ENCODE measurements around the gene FMNL3. TPM values are rescaled to one million over a fixed set of nuclear protein-coding genes. Genes with fewer than 3 reads are reported as not detected.
"Not testable (repeated sequence)": the region's sequence is repeated elsewhere in the genome, so short reads cannot be mapped to it uniquely, and the experiment has no call there.

The FMNL3 gene, protein sequence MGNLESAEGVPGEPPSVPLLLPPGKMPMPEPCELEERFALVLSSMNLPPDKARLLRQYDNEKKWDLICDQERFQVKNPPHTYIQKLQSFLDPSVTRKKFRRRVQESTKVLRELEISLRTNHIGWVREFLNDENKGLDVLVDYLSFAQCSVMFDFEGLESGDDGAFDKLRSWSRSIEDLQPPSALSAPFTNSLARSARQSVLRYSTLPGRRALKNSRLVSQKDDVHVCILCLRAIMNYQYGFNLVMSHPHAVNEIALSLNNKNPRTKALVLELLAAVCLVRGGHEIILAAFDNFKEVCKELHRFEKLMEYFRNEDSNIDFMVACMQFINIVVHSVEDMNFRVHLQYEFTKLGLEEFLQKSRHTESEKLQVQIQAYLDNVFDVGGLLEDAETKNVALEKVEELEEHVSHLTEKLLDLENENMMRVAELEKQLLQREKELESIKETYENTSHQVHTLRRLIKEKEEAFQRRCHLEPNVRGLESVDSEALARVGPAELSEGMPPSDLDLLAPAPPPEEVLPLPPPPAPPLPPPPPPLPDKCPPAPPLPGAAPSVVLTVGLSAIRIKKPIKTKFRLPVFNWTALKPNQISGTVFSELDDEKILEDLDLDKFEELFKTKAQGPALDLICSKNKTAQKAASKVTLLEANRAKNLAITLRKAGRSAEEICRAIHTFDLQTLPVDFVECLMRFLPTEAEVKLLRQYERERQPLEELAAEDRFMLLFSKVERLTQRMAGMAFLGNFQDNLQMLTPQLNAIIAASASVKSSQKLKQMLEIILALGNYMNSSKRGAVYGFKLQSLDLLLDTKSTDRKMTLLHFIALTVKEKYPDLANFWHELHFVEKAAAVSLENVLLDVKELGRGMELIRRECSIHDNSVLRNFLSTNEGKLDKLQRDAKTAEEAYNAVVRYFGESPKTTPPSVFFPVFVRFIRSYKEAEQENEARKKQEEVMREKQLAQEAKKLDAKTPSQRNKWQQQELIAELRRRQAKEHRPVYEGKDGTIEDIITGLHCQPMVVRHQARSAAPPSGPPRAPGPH
- total RNA-seq, result 10.8 TPM
- long read RNA-seq, partial matches to known transcripts, result 1 of 5 reads
- long read RNA-seq, other reads (novel, unspliced or antisense), result 4 of 5 reads

- DNase-seq (ENCODE audit: missing footprints) (peak; percentile 100), ATAC-seq (peak; percentile 98)
- intact Hi-C loops (cut with DNase I), result loop anchor here (1.0 to 2.0 kb wide), 2 partner anchors 32 to 63 kb away; no protein-coding TSS in a partner anchor
These were observed at the start of gene FMNL3 for GRCh38 chr12:49707128-49707811. Gene FMNL3, minus strand, starts transcription at chr12:49707405. Its CDS starts 225 bp downstream, at chr12:49707180.

DNA sequence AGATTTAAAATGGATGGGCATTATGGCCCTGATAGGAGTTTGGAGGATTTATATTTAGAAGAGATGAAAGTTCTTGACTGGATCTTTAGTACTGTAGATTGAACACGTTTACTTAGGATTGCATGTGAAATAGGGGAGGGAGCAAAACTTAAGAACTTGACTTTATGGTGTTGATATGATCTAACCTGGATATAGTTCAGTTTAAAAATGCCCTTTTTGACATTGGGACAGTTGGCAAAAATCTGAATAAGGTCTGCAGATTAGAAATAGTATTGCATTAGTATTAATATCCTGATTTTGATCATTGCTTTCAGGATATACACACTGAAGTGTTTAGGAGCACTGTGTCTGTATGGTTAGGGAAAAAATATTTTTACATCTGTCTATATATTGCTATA, 43.8 kb upstream of the FMNL3 start:
- ATAC-seq (no peak), DNase-seq (ENCODE audit: missing footprints) (no peak)
- intact Hi-C loops (cut with DNase I), result no loop called here

DNA sequence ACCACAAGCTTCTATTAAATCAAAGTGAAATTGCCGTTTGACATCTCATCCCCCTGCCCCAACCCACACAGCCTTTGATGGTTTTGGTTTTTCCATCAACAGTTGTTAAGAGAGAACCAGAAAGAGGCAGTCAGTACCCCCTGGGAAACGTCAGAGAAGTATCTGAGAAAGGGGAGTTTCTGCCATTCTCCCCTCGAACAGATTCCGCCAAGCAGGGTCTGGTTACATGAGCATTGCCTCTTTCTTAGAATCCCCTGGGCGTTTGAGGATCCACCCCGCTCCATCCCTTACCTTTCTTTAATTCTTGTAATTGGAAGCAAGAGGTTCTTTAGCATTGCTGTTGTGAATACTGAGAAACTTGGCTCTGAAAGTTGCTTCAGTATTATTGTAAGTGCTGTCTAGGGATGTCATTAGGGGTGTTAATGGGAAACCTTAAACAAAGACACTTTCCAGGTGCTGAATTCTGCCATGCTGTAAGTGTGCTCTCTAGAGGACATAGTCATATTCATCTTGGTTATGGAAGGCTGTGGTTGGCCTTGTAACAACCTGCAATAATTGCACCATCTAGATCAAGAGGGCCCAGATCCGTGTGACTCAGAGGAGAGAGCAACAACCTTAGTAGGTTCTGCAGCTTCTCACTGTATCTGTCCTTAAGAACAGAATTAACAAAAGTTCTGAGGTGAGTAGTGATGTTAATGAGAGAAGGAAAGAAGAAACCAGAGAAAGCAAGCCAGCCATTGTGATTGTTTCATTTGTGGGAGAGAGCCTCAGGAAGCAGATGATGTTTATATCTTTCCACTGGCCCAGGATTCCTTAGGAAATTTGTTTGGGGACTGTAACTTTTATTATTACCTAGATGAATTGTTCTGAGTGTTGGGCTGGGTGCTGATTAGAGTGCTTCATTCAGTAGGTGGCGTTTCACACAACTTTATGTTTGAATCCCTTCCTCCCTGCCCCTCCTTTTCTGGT, 43.1 kb upstream of the FMNL3 start:
- intact Hi-C loops (cut with DNase I), result no loop called here
- ATAC-seq (peak; percentile 26), DNase-seq (ENCODE audit: missing footprints) (no peak)

DNA sequence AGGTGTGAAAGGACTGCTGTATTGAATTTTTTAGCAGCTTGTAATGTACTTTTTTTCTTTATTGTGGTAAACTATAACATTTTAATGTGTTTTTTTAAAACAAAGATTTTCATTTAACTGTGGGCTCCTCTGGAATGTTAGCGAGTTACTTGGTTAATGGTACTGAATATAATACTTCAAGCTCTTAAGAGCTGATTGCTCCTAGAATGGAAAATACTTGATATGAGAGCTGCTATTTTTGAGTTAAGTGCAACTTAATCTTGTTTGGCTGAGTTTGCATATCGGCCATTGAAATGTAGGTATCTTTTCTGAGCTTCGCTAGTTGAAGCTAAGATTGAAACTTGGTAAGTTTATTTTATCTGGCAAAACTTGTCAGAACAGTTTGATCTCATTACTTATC, 41.6 kb upstream of the FMNL3 start:
- ATAC-seq, result no peak
- intact Hi-C loops (cut with DNase I), result no loop called here
- DNase-seq (ENCODE audit: missing footprints), result no peak

DNA sequence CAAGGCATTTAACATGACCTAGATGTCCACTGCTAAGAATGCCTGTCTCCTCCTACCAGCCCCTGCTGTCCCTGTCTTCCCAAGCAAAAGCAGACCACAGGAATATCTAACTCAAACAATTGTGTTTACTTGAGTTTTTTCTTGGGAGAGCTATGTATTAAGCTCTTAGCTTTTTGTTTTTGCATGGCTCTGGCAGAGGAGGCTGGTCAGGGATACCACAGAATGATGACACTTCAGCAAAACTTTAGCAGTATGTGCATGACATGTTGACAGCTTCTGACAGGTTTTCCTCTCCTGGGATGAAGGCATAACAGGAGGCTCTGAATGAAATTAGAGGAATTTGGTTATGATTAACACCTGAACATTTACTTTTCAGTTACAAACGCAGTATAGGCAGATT, 41.1 kb upstream of the FMNL3 start:
- ATAC-seq, result peak; percentile 26
- DNase-seq (ENCODE audit: missing footprints), result no peak

DNA sequence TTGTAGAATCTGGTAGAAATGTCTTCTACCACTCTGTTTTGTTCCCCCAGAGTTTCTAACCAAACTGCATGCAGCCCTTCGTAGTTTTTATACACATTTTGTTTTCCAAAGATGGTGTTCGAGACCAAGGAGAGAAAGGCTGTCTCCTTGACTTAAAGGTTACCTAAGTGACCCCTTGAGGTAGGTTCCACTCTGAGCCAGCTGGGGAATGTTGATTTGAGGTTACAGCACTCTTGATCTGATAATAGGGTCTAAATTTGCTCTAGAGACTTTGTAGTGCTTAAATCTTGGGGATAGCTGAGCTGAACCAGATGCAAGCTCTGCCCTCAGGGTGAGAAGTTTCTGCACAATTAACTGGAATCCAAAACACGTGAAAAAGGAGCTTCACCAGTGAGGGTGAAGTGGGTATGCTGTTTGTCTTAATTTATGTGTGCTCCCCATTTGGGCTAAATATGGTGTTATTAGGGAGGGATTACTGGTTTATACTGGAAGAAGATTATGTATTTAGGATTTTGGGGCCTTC, 37.2 kb upstream of the FMNL3 start:
- ATAC-seq (no peak), DNase-seq (ENCODE audit: missing footprints) (no peak)
- intact Hi-C loops (cut with DNase I), result no loop called here

More for the DNA sequence above, 41.1 kb upstream of the FMNL3 start:
- intact Hi-C loops (cut with DNase I), result no loop called here

DNA sequence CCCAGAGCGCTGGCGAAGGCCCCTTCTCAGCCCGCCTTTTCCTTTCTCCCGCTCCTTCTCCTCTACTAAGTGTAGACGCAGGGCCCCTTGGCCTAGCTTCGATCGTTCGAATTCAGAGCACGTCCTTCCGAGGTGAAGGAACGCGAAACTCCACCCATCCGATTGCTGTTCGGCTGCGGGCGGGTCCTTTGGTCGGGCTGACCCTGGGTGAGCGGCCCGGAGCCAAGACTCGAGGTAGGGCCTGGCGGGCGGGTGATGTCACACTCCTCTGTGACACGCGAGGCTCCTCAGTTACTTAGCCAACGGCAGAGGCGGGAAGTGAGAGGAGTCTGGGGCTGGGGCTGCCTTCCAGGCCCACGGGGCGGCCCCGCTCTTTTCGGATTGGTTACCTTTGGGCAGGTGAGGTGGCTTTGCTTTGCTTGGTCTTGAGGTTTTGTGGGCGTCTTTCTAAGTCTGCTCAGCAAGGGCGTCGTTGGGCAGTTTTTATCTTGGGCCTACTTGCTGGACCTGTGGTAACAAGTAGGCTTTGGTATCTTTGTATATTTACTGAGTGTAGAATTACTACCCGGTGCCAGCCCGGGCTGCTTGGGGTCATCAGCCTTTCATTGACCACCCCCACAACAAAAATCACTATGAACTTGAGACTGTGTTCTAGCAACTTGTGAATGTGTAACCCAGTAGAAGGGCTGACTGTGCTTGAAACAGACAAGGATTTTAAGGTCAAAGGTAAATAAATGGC, 34.8 kb upstream of the FMNL3 start:
- ATAC-seq (peak; percentile 74), DNase-seq (ENCODE audit: missing footprints) (peak; percentile 93)
- intact Hi-C loops (cut with DNase I), result loop anchor here (2.0 kb wide), 1 partner anchor 21 kb away; no protein-coding TSS in a partner anchor

DNA sequence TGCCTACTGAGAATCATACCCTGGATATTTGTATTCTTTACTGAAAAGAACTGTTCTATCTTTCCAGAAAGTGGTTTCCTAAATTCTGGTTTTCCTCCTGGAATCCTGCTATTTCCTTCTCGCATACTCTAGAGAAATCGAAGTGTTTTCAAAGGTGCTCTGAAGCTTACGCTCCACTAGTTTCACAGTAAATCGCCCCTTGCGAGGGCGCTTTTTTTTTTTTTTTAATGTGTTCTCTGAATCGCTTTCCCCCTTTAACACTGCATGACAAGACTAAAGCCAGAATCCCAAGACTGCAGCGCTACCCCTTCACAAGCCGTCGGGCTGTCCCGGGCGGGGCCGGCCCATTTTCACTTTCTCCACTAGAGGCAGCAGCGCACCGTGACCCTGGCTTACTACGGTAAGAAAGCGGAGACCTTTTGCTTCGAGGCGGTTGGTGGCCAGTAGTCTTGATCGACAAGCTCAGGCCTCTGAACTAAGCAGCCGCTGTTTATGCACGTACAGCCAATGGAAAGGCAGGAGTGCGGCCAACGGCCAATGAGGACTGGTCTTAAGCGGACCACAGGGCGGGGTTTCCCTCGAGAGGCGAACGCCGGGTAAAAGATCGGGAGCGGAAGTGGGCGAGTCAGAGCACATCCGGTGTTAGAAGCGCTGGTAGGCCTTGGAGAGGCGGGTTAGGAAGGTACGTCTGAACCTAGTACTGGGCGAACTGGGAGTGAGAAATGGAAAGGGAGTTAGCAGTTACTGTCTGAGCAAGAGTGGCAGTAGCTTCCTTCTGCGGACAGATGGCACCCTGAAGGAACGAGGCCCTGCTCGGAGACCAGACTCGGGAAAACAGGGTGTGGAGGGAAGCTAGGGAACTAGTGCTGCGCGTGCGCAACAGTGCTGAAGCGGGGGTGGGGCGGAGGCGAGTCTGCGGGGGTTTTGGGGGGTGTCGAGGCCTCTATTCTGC, 34.0 kb upstream of the FMNL3 start, which contains the start of gene TMBIM6:
TSS of gene TMBIM6 (plus strand) at position 628 of the 952 bp plus-strand sequence. CDS start 10,937 bp downstream, outside the sequence.
- ATAC-seq (peak; percentile 99), DNase-seq (ENCODE audit: missing footprints) (peak; percentile 100)
- intact Hi-C loops (cut with DNase I), result no loop called here

DNA sequence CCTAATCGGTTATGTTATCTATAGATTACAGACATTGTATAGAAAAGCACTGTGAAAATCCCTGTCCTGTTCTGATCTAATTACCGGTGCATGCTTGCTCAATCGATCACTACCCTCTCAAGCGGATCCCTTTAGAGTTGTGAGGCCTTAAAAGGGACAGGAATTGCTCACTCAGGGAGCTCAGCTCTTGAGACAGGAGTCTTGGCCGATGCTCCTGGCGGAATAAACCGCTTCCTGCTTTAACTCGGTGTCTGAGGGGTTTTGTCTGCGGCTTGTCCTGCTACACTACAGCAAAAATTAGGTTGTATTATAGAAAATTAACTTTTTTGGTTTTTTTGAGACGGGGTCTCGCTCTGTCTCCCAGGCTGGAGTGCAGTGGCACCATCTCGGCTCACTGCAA, 33.1 kb upstream of the FMNL3 start:
- intact Hi-C loops (cut with DNase I); ATAC-seq; DNase-seq (ENCODE audit: missing footprints): not testable (repeated sequence)

GRCh38 chr12:49738721-49739120, 31.5 kb upstream of the FMNL3 start:
- intact Hi-C loops (cut with DNase I); DNase-seq (ENCODE audit: missing footprints); ATAC-seq: not testable (repeated sequence)

GRCh38 chr12:49734900-49735299, 27.7 kb upstream of the FMNL3 start:
- intact Hi-C loops (cut with DNase I); ATAC-seq; DNase-seq (ENCODE audit: missing footprints): not testable (repeated sequence)

- intact Hi-C loops (cut with DNase I), result no loop called here
- ATAC-seq, result no peak
- no peak for DNase-seq (ENCODE audit: missing footprints)
These were observed 26.2 kb upstream of the FMNL3 start for GRCh38 chr12:49733219-49734017.

DNA sequence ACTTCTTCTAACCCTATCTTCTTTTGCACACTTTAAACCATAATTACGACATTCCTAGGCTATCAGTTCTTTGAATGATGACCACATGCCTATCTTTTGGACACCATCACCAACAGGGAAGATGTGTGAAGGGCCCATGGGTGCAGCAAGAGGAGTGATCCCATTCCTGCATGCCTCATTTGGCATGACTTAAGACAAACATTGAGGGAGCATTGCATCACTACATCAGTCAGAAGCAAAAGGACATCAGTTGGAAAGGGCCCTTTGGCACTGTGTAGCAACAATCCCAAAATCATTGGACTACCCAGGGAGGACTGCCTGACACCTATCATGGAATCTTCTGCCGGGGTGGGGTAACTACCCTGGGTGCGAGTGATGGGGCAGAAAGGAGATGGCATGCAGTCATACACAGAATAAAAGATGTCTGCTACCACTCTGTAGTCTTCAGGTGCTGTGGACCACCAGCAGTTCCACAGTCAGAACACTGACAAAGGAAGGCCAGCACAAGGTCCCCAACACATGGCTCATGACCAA, 23.4 kb upstream of the FMNL3 start:
- intact Hi-C loops (cut with DNase I), result no loop called here
- no peak for ATAC-seq

DNA sequence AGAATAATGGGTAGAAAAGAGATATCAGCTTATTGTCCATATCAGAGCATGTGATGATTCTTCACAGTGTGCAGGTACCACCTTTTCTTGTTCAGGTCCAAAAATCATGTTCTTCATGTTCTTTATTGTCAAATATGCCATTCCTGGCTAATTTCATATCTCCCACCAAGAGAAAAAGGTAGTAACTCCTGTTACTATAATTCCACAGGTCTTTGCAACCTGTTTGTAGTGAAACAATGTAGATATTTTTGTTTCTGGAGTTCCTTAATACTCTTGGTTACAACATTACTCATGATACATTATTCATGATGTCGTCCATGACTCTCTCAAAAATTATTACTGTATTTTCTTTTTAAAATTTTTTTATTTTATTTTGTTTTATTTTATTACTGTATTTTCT, 22.8 kb upstream of the FMNL3 start:
- no peak for ATAC-seq
- intact Hi-C loops (cut with DNase I), result no loop called here
- no peak for DNase-seq (ENCODE audit: missing footprints)

More for the DNA sequence above, 23.4 kb upstream of the FMNL3 start:
- DNase-seq (ENCODE audit: missing footprints), result no peak

All from Right ventricle myocardium inferior (tissue), 1 donor.